Activated CD8-positive, alpha-beta memory T cell treated with anti-CD3 and anti-CD28 coated beads, Interleukin-2, amount 50 U/mL, for 24 hours (primary cell): ENCODE data around the gene CTBP2.

ENCODE experiments used
- DNase-seq: peaks from one replicate; pipeline ENCODE4 v3.0.0-alpha.2; 2020; ENCODE audit errors: extremely low read depth

CTBP2 gene

GRCh38 chr10:125144693-125145623 is 15.4 kb downstream of the CTBP2 start:
- DNase-seq = no peak

GRCh38 chr10:125144206-125144605 is 16.2 kb downstream of the CTBP2 start:
- DNase-seq = no peak

GRCh38 chr10:125142946-125143345 is 17.4 kb downstream of the CTBP2 start:
- DNase-seq = no peak

GRCh38 chr10:125141860-125142484 is 18.4 kb downstream of the CTBP2 start:
- DNase-seq = no peak

- no peak for DNase-seq
Observed at GRCh38 chr10:125141150-125141859, 19.1 kb downstream of the CTBP2 start.

- DNase-seq = no peak
Observed at GRCh38 chr10:125140151-125140550, 20.2 kb downstream of the CTBP2 start.

GRCh38 chr10:125137601-125138438 is 22.5 kb downstream of the CTBP2 start:
- DNase-seq = no peak

- DNase-seq = no peak
Observed at GRCh38 chr10:125136087-125136486, 24.3 kb downstream of the CTBP2 start.

GRCh38 chr10:125135771-125136035 is 24.7 kb downstream of the CTBP2 start:
- DNase-seq = no peak

- no peak for DNase-seq
Observed at GRCh38 chr10:125134916-125135770, 25.2 kb downstream of the CTBP2 start.

- no peak for DNase-seq
Observed at GRCh38 chr10:125134483-125134848, 25.9 kb downstream of the CTBP2 start.

- no peak for DNase-seq
Observed at GRCh38 chr10:125133696-125134482, 26.5 kb downstream of the CTBP2 start.

- DNase-seq = no peak
Observed at GRCh38 chr10:125132344-125132743, 28.0 kb downstream of the CTBP2 start.

GRCh38 chr10:125130916-125131315 is 29.4 kb downstream of the CTBP2 start:
- no peak for DNase-seq

- DNase-seq = no peak
Observed at GRCh38 chr10:125130260-125130659, 30.1 kb downstream of the CTBP2 start.

- no peak for DNase-seq
Observed at GRCh38 chr10:125129076-125129458, 31.3 kb downstream of the CTBP2 start.

- no peak for DNase-seq
Observed at GRCh38 chr10:125128397-125129075, 31.8 kb downstream of the CTBP2 start.

- no peak for DNase-seq
Observed at GRCh38 chr10:125127986-125128385, 32.4 kb downstream of the CTBP2 start.

GRCh38 chr10:125127110-125127509 is 33.3 kb downstream of the CTBP2 start:
- no peak for DNase-seq
